ENCODE data around the gene BNIPL.

DNA sequence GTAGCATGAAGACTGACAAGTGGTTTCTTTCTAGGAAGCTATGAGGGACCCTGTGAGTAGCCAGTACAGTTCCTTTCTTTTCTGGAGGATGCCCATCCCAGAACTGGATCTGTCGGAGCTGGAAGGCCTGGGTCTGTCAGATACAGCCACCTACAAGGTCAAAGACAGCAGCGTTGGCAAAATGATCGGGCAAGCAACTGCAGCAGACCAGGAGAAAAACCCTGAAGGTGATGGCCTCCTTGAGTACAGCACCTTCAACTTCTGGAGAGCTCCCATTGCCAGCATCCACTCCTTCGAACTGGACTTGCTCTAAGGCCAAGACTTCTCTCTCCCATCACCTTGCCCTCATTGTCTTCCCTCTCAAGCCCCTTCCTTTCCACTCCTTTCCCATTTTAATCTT lies 30.8 kb downstream of the BNIPL start:
- TF ChIP-seq GATA2 (IDR thresholded peaks at IDR 0.05; ENCODE audit: low read depth, low read length) = no peak
- no peak for TF ChIP-seq GATA3 (IDR thresholded peaks at IDR 0.05; ENCODE audit: low read depth, low read length)

Data from SH-SY5Y (cell line).